AG10803 (cell line): ENCODE data around the gene FCGR2B.

ENCODE experiments used
- DNase-seq: peaks from one replicate; pipeline ENCODE4 v3.0.0; 2010; ENCODE audit warnings: low read depth
- H3K4me3 ChIP-seq: 2 replicates; pipeline ENCODE4 v1.5.1; 2011; ENCODE audit warnings: mild to moderate bottlenecking, low read length, control low read depth
- TF ChIP-seq, protein P1 (sequence below): conservative IDR thresholded peaks from 2 replicates; pipeline ENCODE4 v1.5.1; 2011; ENCODE audit warnings: mild to moderate bottlenecking, low read length, control low read depth, inconsistent platforms

The FCGR2B gene

DNA sequence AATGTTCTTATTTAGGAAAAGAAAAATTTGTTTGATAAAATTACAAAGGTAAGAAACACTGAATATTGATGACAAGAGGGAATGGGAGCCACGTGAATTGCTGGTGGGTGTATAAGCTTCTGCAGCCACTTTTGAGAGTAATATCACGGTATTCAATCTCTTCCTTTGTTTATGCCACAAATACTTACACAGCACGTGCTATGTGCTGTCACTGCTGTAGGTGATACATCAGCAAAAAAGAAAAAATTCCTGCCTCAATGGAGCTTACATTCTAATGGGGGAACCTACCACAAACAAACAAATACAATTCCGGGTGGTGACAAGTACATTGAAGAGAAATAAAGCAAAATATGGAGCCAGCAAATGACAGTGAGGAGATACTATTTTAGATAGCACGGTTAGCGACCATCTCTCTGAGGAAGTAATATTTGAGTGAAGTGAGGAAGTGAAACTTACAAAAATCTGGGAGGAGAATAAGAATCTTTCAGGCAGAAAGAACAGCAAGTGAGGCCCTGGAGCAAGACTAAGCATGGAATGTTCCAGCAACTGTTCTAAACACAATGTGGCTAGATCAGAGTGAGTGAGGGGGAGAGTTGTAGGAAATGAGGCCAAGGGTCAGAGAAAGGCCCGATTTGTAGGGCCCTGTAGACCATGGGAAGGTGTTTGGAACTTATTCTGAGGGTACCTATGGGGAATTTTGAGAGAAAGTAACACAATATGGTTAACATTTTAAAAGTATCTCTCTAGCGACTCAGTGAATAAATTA is 55.8 kb downstream of the FCGR2B start:
- no peak for DNase-seq
- H3K4me3 ChIP-seq, result no peak overlapping the region
- TF ChIP-seq, protein P1, sequence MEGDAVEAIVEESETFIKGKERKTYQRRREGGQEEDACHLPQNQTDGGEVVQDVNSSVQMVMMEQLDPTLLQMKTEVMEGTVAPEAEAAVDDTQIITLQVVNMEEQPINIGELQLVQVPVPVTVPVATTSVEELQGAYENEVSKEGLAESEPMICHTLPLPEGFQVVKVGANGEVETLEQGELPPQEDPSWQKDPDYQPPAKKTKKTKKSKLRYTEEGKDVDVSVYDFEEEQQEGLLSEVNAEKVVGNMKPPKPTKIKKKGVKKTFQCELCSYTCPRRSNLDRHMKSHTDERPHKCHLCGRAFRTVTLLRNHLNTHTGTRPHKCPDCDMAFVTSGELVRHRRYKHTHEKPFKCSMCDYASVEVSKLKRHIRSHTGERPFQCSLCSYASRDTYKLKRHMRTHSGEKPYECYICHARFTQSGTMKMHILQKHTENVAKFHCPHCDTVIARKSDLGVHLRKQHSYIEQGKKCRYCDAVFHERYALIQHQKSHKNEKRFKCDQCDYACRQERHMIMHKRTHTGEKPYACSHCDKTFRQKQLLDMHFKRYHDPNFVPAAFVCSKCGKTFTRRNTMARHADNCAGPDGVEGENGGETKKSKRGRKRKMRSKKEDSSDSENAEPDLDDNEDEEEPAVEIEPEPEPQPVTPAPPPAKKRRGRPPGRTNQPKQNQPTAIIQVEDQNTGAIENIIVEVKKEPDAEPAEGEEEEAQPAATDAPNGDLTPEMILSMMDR, result no peak

DNA sequence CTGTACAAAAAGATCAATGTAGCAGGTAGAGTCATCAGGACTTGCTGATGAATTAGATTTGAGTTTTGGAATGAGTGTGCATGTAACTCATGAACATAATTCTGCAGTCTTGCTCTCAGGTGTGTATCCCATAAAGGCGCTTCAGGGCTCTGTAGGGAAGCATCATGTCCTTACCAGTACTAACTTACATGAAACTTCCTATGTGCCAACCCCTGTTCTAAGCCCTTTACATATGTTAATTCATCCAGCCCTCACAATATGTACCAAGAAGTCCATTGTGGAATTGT is 56.3 kb downstream of the FCGR2B start:
- no peak overlapping the region for H3K4me3 ChIP-seq
- TF ChIP-seq, protein P1, result no peak
- DNase-seq, result no peak

DNA sequence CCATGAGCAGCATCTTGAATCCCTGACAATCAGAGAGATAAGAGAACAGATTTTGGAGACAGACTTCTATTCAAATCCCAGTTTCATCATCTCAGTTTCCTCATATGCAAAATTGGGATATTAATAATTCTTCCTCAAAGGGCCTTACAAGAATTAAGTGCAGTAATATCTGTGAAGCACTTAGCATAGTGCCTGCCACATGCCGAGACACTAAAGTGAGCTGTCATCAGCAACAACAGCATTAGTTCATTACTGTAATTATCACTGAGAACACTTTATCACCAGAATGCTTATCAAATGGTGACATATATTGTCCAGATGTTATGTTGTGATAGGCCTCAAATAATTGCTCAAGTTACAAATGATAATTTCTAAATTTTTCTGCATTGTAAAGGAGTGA is 57.5 kb downstream of the FCGR2B start:
- no peak overlapping the region for H3K4me3 ChIP-seq
- TF ChIP-seq, protein P1, result no peak
- DNase-seq, result no peak

DNA sequence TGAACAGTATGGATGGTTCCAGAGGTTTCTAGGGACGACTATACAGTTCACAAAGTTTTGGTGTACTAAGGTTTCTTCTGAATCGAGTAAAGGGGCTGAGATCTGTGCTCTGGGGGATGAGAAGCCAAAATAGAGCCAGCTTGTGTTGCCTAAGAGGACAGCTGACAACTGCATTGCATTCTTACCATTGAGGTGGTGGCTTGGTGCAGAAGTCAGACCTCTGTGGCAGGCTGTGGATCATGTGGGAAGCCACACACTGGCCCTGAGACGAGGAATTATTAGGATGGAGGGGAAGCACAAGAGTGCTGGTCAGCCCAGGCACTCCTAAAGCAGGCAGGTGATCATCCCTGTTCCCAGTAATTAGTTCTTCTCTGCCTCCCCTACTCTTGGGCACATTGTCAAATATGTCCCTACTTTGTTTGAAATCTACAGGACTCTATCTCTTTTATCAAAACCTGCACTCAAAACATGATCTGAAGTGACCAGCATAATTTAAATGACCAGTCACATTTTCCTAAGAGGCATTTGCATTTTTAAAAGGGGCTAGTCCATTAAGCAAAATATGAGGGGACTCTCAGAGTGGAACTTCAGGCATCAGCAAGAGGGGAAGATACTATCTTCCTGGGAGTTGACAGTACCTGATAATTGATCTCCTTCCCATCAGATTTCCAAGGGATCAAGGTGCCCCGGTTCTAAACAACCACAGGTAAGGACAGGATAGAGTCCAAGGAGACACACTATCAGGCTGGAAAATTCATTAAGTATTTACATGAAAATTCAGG is 58.2 kb downstream of the FCGR2B start, which contains the start of gene FCRLB:
Gene FCRLB (plus strand): TSS at position 589 of the 782 bp plus-strand sequence. CDS start 1,129 bp downstream, outside the sequence.
- TF ChIP-seq, protein P1, result no peak
- no peak within 1 kb of the TSS for H3K4me3 ChIP-seq
- DNase-seq, result no peak

DNA sequence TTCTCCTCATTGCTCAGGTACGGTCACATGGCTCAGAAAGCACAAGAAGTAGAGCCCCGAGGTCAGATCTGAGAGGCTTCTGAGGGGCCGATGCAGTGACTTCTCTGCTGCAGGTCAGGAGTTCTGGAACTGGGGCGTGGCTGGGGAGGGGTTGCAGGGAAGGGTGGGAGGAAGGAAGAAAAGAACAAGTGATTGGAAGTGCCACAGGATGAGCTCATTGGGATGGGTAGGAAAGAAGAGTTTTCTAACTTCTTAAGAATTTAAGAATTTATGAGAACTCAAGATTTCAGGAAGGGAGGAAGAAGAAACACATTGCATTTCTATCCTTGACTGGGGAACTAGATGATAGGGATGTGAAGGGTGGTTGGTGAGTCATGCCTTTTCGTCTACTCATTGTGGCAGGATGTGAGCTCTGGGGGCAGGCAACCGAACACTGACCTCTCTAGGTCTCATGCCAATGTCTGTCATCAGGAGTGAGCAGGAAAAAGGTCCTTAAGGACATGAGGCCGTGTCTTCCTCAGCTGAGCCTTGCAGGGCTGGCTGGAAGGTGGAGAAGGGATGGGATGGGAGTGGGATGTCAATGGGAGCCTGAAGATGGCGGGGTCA is 58.9 kb downstream of the FCGR2B start:
- TF ChIP-seq, protein P1, result no peak
- no peak overlapping the region for H3K4me3 ChIP-seq
- DNase-seq, result peak; percentile 93

DNA sequence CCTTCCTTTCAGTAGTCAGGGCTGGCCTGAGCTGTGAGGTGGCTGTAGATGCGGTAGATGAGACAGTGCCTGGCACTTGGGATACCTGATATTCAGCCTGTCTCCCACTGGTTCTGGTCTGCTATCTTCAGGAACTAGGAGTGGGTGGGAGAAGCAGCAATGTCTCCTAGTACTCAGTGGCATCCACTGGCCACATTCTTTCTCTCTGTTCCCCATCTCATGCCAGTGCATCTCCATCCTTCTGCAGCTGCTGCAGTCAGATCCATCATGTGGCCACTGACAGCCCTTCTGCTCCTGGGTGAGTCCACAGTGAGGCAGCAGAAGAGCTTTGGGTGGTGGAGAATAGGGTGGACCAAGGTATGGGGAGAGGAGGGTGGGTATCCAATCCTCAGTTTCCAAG is 59.5 kb downstream of the FCGR2B start:
- TF ChIP-seq, protein P1, result no peak
- DNase-seq, result no peak
- no peak overlapping the region for H3K4me3 ChIP-seq
